ENCODE results near the gene C21orf91. TPM values are rescaled to one million over a fixed set of nuclear protein-coding genes. Genes with fewer than 3 reads are reported as not detected.

Gene C21orf91
- total and polyA plus RNA-seq, 2 experiments from 2014 or later = 3.7 to 4.4 TPM

DNA sequence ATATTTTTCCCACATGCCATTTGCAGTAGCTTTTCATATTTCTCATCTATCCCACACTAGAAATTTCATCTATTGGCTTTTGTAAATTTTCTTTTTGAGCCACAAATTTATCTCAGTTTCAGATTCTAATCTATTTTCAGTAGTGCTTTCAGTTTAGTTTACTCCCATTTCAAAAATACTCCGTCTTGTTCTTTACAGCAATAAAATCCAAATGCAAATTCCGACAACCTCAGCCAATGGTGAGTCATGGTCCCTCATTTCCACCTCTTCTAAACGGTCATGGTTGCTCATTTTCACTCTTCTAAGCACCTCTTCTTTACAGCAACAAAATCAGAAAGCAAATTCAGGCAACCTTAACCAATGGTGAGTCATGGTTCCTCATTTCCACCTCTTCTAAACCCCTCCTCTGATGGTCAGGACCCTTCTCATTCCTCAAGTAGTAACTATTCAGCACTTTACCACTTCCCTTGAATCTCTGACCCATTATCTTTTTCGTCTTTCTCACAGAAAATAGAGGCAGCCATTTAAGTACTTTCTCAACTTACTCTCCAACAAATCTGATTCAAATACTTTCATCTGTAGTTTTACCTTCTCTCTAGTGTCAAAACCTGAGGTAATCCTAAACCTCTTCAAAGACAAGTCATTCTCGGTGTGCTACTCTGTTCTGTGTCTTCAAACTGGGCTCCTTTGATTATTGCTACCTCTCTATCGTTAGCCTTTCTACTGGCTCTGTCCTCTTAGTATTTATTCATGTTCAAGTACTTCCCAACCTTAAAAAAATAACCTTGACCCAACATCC lies 34.4 kb downstream of the C21orf91 start:
- no peak overlapping the region for H3K4me2 ChIP-seq (ENCODE audit: unreplicated experiment)
- H3K27me3 ChIP-seq (replicated peaks; ENCODE audit: insufficient read depth) = no peaks in the 10 kb centered on the region
- no peak overlapping the region for H3K9ac ChIP-seq
- H4K20me1 ChIP-seq (ENCODE audit: insufficient read depth) = no peaks in the 10 kb centered on the region
- H3K4me3 ChIP-seq = no peak overlapping the region
- no peaks in the 10 kb centered on the region for H3F3A ChIP-seq (ENCODE audit: insufficient read depth)
- no peak overlapping the region for H2AFZ ChIP-seq
- H3K79me2 ChIP-seq (ENCODE audit: insufficient read depth) = no peaks in the 10 kb centered on the region
- H3K27ac ChIP-seq = no peak overlapping the region
- no peaks in the 10 kb centered on the region for H3K4me1 ChIP-seq (ENCODE audit: insufficient read depth)
- 92% methylated on average over 6 of the region's 6 CpGs for WGBS, 2 experiments (ENCODE audit: low coverage in 1 of 2, low lambda C conversion rate in 2 of 2, missing lambda C conversion rate in 2 of 2)
- TF ChIP-seq EZH2phosphoT487 (IDR thresholded peaks at IDR 0.05; ENCODE audit: insufficient read depth, low read depth) (no peak), EZH2 (IDR thresholded peaks at IDR 0.05; ENCODE audit: insufficient read depth, poor library complexity, severe bottlenecking) (no peak)
- H3K9me2 ChIP-seq (ENCODE audit: insufficient read depth) = no peaks in the 10 kb centered on the region
- no peak for DNase-seq
- H3K36me3 ChIP-seq (ENCODE audit: low read depth) = no peaks in the 10 kb centered on the region
- in situ Hi-C loops (cut with MboI) = no loop called here
- no peaks in the 10 kb centered on the region for H3K9me3 ChIP-seq (ENCODE audit: low read depth)

DNA sequence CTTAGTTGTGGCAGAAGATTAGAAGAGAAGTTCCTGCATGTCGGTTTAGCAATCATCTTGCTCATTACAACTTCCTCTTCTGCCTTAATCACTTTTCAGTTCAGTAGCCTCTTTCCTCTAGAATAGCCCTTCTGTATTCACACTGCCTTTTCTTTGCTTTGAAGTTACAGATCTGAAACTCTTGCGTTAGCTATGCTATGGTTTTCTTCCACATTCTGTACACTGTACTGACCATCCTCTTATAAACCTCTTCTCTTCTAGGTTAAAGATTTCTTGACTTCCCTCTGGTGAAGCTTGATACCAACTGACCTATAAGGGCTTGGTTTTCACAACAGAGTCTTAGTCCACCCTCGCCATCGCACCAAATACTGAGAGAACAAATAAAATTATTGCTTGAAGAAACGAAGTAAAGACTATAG lies 35.0 kb downstream of the C21orf91 start:
- H3K4me2 ChIP-seq (ENCODE audit: unreplicated experiment) = no peak overlapping the region
- H3K9ac ChIP-seq = no peak overlapping the region
- 60 to 62% methylated on average over 5 of the region's 5 CpGs for WGBS, 2 experiments (ENCODE audit: low coverage in 1 of 2, low lambda C conversion rate in 2 of 2, missing lambda C conversion rate in 2 of 2)

DNA sequence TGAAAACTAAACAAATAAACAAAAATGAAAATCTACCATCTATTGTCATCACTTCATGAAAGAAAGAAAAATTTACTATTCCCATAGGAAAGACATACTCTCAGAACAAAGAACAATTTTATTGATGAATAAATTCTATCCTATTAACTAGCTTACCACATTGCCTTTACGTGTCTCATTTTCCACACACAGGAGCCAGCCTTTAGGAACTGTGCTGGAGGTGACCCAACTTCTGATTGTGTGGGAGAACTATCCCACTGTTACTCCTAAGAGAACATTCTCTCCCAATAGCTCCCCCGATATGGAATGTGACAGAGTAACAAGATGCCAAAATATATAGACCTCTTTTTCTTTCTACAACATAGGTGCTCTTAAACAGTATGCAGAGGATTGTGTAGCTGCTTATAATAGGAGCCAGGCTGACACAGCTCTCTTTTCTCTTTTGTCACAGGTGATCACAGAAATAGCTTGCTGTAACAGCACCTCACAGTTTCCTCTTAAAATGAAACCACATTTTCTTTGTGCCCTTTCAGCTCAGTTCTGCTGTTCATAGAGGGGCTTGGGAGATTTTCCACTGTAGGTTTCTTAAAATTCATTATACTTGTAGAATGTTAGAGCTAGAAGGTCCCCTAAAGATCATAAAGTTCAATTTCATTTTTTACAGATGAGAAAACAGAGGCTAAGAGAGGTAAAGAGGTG lies 35.5 kb downstream of the C21orf91 start:
- Histone ChIP-seq H2AFZ (no peak overlapping the region), H3K9me2 (ENCODE audit: insufficient read depth) (no peaks in the 10 kb centered on the region), H3K27me3 (replicated peaks; ENCODE audit: insufficient read depth) (no peaks in the 10 kb centered on the region), H3K4me2 (ENCODE audit: unreplicated experiment) (no peak overlapping the region), H3K9ac (no peak overlapping the region), H3K9me3 (ENCODE audit: low read depth) (no peaks in the 10 kb centered on the region), H3K36me3 (ENCODE audit: low read depth) (no peaks in the 10 kb centered on the region), H3K4me3 (no peak overlapping the region), H3K4me1 (ENCODE audit: insufficient read depth) (no peaks in the 10 kb centered on the region), H4K20me1 (ENCODE audit: insufficient read depth) (no peaks in the 10 kb centered on the region), H3F3A (ENCODE audit: insufficient read depth) (no peaks in the 10 kb centered on the region), H3K27ac (no peak overlapping the region), H3K79me2 (ENCODE audit: insufficient read depth) (no peaks in the 10 kb centered on the region)
- WGBS, 2 experiments (ENCODE audit: low coverage in 1 of 2, low lambda C conversion rate in 2 of 2, missing lambda C conversion rate in 2 of 2) = 33 to 34% methylated on average over 2 of the region's 2 CpGs
- DNase-seq = no peak
- TF ChIP-seq EZH2 (IDR thresholded peaks at IDR 0.05; ENCODE audit: insufficient read depth, poor library complexity, severe bottlenecking) (no peak), EZH2phosphoT487 (IDR thresholded peaks at IDR 0.05; ENCODE audit: insufficient read depth, low read depth) (no peak)
- in situ Hi-C loops (cut with MboI) = no loop called here

More for the DNA sequence above, 35.0 kb downstream of the C21orf91 start:
- Histone ChIP-seq H3K36me3 (ENCODE audit: low read depth) (no peaks in the 10 kb centered on the region), H3K79me2 (ENCODE audit: insufficient read depth) (no peaks in the 10 kb centered on the region), H3K4me1 (ENCODE audit: insufficient read depth) (no peaks in the 10 kb centered on the region), H3K9me2 (ENCODE audit: insufficient read depth) (no peaks in the 10 kb centered on the region), H2AFZ (no peak overlapping the region), H3F3A (ENCODE audit: insufficient read depth) (no peaks in the 10 kb centered on the region), H3K4me3 (no peak overlapping the region), H3K27me3 (replicated peaks; ENCODE audit: insufficient read depth) (no peaks in the 10 kb centered on the region), H3K9me3 (ENCODE audit: low read depth) (no peaks in the 10 kb centered on the region), H4K20me1 (ENCODE audit: insufficient read depth) (no peaks in the 10 kb centered on the region), H3K27ac (no peak overlapping the region)
- in situ Hi-C loops (cut with MboI) = no loop called here
- no peak for DNase-seq
- TF ChIP-seq EZH2phosphoT487 (IDR thresholded peaks at IDR 0.05; ENCODE audit: insufficient read depth, low read depth) (no peak), EZH2 (IDR thresholded peaks at IDR 0.05; ENCODE audit: insufficient read depth, poor library complexity, severe bottlenecking) (no peak)

DNA sequence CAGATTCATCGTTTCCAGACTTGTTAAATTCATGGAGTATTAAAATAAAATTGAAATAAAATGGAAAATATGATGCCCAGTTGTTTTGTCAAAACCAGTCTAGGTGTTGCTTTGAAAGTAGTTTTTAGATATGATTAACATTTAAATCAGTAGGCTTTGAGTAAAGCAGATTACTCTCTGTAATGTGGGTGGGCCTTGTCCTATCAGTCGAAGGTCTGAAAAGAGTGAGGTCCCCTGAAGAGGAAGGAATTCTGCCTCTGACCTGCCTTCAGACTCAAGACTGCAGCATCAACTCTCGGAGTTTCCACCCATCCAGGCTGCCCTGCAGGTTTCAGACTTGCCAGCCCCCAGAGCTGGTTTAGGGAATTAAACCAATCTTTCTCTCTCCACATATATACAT lies 36.2 kb downstream of the C21orf91 start:
- no peaks in the 10 kb centered on the region for H3F3A ChIP-seq (ENCODE audit: insufficient read depth)
- H3K79me2 ChIP-seq (ENCODE audit: insufficient read depth) = no peaks in the 10 kb centered on the region
- DNase-seq = no peak
- no peaks in the 10 kb centered on the region for H3K4me1 ChIP-seq (ENCODE audit: insufficient read depth)
- no peak overlapping the region for H3K4me3 ChIP-seq
- H3K9me2 ChIP-seq (ENCODE audit: insufficient read depth) = no peaks in the 10 kb centered on the region
- TF ChIP-seq EZH2phosphoT487 (IDR thresholded peaks at IDR 0.05; ENCODE audit: insufficient read depth, low read depth) = no peak
- no peak for TF ChIP-seq EZH2 (IDR thresholded peaks at IDR 0.05; ENCODE audit: insufficient read depth, poor library complexity, severe bottlenecking)
- H3K36me3 ChIP-seq (ENCODE audit: low read depth) = no peaks in the 10 kb centered on the region
- no peak overlapping the region for H2AFZ ChIP-seq
- 90% methylated on average over 3 of the region's 3 CpGs for WGBS, 2 experiments (ENCODE audit: low coverage in 1 of 2, low lambda C conversion rate in 2 of 2, missing lambda C conversion rate in 2 of 2)
- H3K9me3 ChIP-seq (ENCODE audit: low read depth) = no peaks in the 10 kb centered on the region
- H3K27ac ChIP-seq = no peak overlapping the region
- no peaks in the 10 kb centered on the region for H3K27me3 ChIP-seq (replicated peaks; ENCODE audit: insufficient read depth)
- in situ Hi-C loops (cut with MboI) = no loop called here
- no peaks in the 10 kb centered on the region for H4K20me1 ChIP-seq (ENCODE audit: insufficient read depth)
- no peak overlapping the region for H3K9ac ChIP-seq
- H3K4me2 ChIP-seq (ENCODE audit: unreplicated experiment) = no peak overlapping the region

Measured in GM23248 (cell line).